Smooth muscle cell (in vitro differentiated cells): ENCODE data around the gene ARHGAP21. TPM values are rescaled to one million over a fixed set of nuclear protein-coding genes. Genes with fewer than 3 reads are reported as not detected.

Source experiments
- DNase-seq: peaks from one replicate; lab custom pipeline; 2025; ENCODE audit not compliant: unreplicated experiment; lab: John Stamatoyannopoulos, UW
- H2AFZ ChIP-seq: fragments of 200-600 bp; sonication (generic); 2 replicates; pipeline ENCODE4 v1.6.0; 2016; ENCODE audit warnings: antibody characterized with exemption, low read depth, mild to moderate bottlenecking
- H3F3A ChIP-seq: fragments of 200-600 bp; sonication (generic); 2 replicates; pipeline ENCODE4 v1.6.0; 2017; ENCODE audit warnings: antibody characterized with exemption, low read depth
- H3K27ac ChIP-seq: fragments of 200-600 bp; sonication (generic); 2 replicates; pipeline ENCODE4 v1.5.1; 2016; ENCODE audit warnings: low read depth, mild to moderate bottlenecking
- H3K27me3 ChIP-seq: fragments of 200-600 bp; sonication (generic); 2 replicates; pipeline ENCODE4 v1.6.1; 2016; ENCODE audit warnings: low read depth, mild to moderate bottlenecking
- H3K36me3 ChIP-seq: fragments of 200-600 bp; sonication (generic); 2 replicates; pipeline ENCODE4 v1.5.1; 2016; ENCODE audit warnings: low read depth
- H3K4me1 ChIP-seq: fragments of 200-600 bp; sonication (generic); 2 replicates; pipeline ENCODE4 v1.5.1; 2016; ENCODE audit warnings: low read depth
- H3K4me2 ChIP-seq: fragments of 200-600 bp; sonication (generic); 2 replicates; pipeline ENCODE4 v1.6.0; 2016; ENCODE audit warnings: mild to moderate bottlenecking
- H3K4me3 ChIP-seq: fragments of 200-600 bp; sonication (generic); 2 replicates; pipeline ENCODE4 v1.5.1; 2016; ENCODE audit warnings: mild to moderate bottlenecking
- H3K79me2 ChIP-seq: fragments of 200-600 bp; sonication (generic); 2 replicates; pipeline ENCODE4 v1.6.0; 2016; ENCODE audit warnings: low read depth, mild to moderate bottlenecking
- H3K9ac ChIP-seq: fragments of 200-600 bp; sonication (generic); 2 replicates; pipeline ENCODE4 v1.6.0; 2016; ENCODE audit warnings: low read depth
- H3K9me3 ChIP-seq: fragments of 200-600 bp; sonication (generic); replicated peaks from 2 replicates; pipeline ENCODE4 v1.5.1; 2016; ENCODE audit warnings: low read depth
- H4K20me1 ChIP-seq: fragments of 200-600 bp; sonication (generic); 2 replicates; pipeline ENCODE4 v1.6.0; 2016; ENCODE audit warnings: low read depth
- CTCF ChIP-seq: fragments of 200-600 bp; sonication (generic); IDR thresholded peaks from 2 replicates; pipeline ENCODE4 v1.5.1; 2017; ENCODE audit warnings: borderline replicate concordance, mild to moderate bottlenecking, antibody characterized with exemption; ENCODE audit not compliant: insufficient read depth, poor library complexity, severe bottlenecking
- WGBS: methylation state at CpG from one replicate; pipeline ENCODE4 v1.1.7; 2016; ENCODE audit warnings: low lambda C conversion rate; 5-methylcytosine and 5-hydroxymethylcytosine counted together
- polyA plus RNA-seq: library from polyadenylated mRNA; unstranded; fragments of >200 nt; fragmentation: Nextera tagmentation; extraction: Ambion mirVana; gene quantifications from 2 replicates; pipeline ENCODE4 v1.2.1, GENCODE V29; 2016
- total RNA-seq: library from RNA; depleted of rRNA; stranded (reverse); fragments of >200 nt; gene quantifications from 2 replicates; pipeline ENCODE4 v1.2.3, GENCODE V29; 2014

Gene ARHGAP21
- total and polyA plus RNA-seq, 2 experiments from 2014 or later, result 8.9 to 59.1 TPM

- no peaks in the 10 kb centered on the region for H3F3A ChIP-seq
- no peaks in the 10 kb centered on the region for H3K27me3 ChIP-seq
- peaks cover 7% of the 10 kb centered on the region for H3K36me3 ChIP-seq
- H3K9me3 ChIP-seq, result no peaks in the 10 kb centered on the region
- H3K4me1 ChIP-seq, result peaks cover 4% of the 10 kb centered on the region
- DNase-seq, result no peak
- no peaks in the 10 kb centered on the region for H4K20me1 ChIP-seq
- 72% methylated on average over 4 of the region's 4 CpGs for WGBS
- no peak for TF ChIP-seq CTCF
- no peak overlapping the region for H3K27ac ChIP-seq
- no peak overlapping the region for H3K4me2 ChIP-seq
- no peak overlapping the region for H2AFZ ChIP-seq
- no peaks in the 10 kb centered on the region for H3K79me2 ChIP-seq
- H3K9ac ChIP-seq, result no peak overlapping the region
- no peak overlapping the region for H3K4me3 ChIP-seq
Observed at GRCh38 chr10:24579906-24580305, 143.8 kb downstream of the ARHGAP21 start.

GRCh38 chr10:24579448-24579847 lies 144.2 kb downstream of the ARHGAP21 start:
- Histone ChIP-seq H2AFZ (no peak overlapping the region), H3K9me3 (no peaks in the 10 kb centered on the region), H3K4me2 (no peak overlapping the region), H3K4me1 (peaks cover 4% of the 10 kb centered on the region), H3K36me3 (peaks cover 7% of the 10 kb centered on the region), H3K9ac (no peak overlapping the region), H3K4me3 (no peak overlapping the region), H3K27me3 (no peaks in the 10 kb centered on the region), H3K27ac (no peak overlapping the region), H4K20me1 (no peaks in the 10 kb centered on the region), H3K79me2 (no peaks in the 10 kb centered on the region), H3F3A (no peaks in the 10 kb centered on the region)
- TF ChIP-seq CTCF, result no peak
- DNase-seq, result no peak
- 83% methylated on average over 1 of the region's 1 CpG for WGBS

- Histone ChIP-seq H3K36me3 (no peaks in the 10 kb centered on the region), H3K79me2 (no peaks in the 10 kb centered on the region), H3K27ac (no peak overlapping the region), H3F3A (no peaks in the 10 kb centered on the region), H3K9me3 (no peaks in the 10 kb centered on the region), H3K27me3 (no peaks in the 10 kb centered on the region), H3K9ac (no peak overlapping the region), H3K4me3 (no peak overlapping the region), H3K4me1 (peaks cover 4% of the 10 kb centered on the region), H4K20me1 (no peaks in the 10 kb centered on the region), H3K4me2 (no peak overlapping the region), H2AFZ (no peak overlapping the region)
- 80% methylated on average over 10 of the region's 10 CpGs for WGBS
- DNase-seq, result no peak
- no peak for TF ChIP-seq CTCF
Observed at GRCh38 chr10:24575481-24576002, 148.1 kb downstream of the ARHGAP21 start.

- Histone ChIP-seq H4K20me1 (no peaks in the 10 kb centered on the region), H3F3A (no peaks in the 10 kb centered on the region), H3K9ac (no peak overlapping the region), H3K27me3 (no peaks in the 10 kb centered on the region), H3K27ac (no peak overlapping the region), H3K4me2 (no peak overlapping the region), H3K36me3 (no peaks in the 10 kb centered on the region), H3K9me3 (no peaks in the 10 kb centered on the region), H2AFZ (no peak overlapping the region), H3K79me2 (no peaks in the 10 kb centered on the region), H3K4me3 (no peak overlapping the region), H3K4me1 (no peaks in the 10 kb centered on the region)
- no peak for TF ChIP-seq CTCF
- WGBS, result 98% methylated on average over 3 of the region's 3 CpGs
- DNase-seq, result no peak
Observed at GRCh38 chr10:24574578-24575155, 149.0 kb downstream of the ARHGAP21 start.
